GM12872 (cell line): ENCODE data around the gene NXPE1.

Experiments used
- TF ChIP-seq, protein P1 (sequence below): IDR thresholded peaks from 3 replicates; pipeline ENCODE4 v1.5.1; 2011; ENCODE audit warnings: low read depth, mild to moderate bottlenecking, low read length, moderate library complexity; ENCODE audit not compliant: insufficient read depth

The NXPE1 gene

DNA sequence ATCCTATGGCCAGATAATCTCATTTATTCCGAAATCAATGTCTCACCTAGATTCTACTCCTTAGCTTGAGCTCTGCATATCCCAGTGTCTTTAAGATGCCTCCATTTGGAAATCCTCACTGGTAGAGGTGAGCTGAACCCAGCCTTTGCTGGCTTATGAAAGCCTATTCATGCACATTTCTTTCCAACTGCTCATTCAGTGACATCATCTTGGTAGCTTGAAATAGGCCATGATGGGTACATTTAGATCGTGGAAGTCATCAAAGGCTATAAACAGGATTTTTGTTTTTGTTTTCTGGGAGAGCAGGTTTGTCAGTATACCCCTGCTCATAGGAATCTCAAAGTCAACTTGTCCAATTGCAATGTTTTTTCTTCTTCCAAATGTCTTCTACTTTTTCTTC is 6.0 kb downstream of the NXPE1 start:
- TF ChIP-seq, protein P1, sequence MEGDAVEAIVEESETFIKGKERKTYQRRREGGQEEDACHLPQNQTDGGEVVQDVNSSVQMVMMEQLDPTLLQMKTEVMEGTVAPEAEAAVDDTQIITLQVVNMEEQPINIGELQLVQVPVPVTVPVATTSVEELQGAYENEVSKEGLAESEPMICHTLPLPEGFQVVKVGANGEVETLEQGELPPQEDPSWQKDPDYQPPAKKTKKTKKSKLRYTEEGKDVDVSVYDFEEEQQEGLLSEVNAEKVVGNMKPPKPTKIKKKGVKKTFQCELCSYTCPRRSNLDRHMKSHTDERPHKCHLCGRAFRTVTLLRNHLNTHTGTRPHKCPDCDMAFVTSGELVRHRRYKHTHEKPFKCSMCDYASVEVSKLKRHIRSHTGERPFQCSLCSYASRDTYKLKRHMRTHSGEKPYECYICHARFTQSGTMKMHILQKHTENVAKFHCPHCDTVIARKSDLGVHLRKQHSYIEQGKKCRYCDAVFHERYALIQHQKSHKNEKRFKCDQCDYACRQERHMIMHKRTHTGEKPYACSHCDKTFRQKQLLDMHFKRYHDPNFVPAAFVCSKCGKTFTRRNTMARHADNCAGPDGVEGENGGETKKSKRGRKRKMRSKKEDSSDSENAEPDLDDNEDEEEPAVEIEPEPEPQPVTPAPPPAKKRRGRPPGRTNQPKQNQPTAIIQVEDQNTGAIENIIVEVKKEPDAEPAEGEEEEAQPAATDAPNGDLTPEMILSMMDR, result no peak

DNA sequence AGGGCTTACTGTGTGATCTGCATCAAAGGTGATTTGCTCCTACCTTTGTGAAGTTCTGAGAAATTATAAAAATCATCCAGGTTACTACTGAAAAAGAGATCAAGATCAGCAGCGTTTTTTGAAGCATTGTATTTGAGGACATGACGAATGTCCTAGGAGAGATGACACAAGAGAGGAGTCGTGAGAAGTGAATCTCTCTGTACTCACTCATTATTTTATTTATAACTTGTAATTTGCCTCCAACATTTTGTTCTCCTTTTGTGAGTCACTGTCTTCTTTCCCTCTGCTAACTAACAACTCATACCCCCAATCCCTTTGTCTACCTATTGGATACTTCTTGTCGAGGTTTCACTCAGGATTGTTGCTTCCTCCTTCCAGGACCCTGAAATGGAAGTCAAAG is 8.6 kb downstream of the NXPE1 start:
- TF ChIP-seq, protein P1, result no peak

- TF ChIP-seq, protein P1, result no peak
These were observed 34.0 kb downstream of the NXPE1 start for GRCh38 chr11:114525682-114526081.

DNA sequence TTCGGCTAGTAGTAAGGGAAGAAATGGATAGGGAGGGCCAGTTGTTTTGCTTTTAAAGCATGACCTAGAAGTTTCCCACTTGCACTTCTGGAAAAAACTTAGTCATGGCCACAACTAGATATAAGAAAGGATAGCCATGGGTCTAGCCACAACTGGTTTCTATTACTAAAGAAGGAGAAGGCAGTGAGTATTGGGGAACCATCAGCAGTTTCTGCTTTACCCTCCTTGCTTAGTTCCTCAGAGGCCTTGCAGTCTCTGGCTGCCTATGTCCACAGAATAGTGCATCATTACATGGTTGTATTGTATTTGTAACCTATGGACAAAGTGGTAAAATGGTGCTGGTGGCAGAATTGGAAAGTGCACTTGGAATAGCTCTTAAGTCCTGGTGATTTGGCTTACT is 35.6 kb downstream of the NXPE1 start:
- TF ChIP-seq, protein P1, result no peak

DNA sequence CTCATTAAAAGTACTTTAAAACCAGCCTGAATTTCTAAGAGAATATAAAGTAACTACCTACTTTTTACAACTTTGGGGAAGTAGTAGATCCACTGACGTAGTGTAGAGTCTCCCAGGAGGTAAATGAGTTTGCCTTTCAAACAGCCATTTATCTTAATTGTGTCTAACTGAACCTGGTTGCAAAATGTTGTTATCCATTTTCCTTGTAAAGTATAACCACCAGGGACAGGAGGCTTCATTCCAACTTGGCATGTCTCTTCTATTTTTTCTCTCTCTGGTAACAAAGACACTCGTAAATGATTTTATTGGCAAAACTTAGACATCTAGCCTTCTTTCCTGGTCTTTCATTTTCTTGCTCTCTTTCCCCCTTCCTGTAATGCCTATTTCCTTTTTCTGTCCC is 36.9 kb downstream of the NXPE1 start:
- TF ChIP-seq, protein P1, result no peak

GRCh38 chr11:114511538-114511937 is 48.1 kb downstream of the NXPE1 start:
- TF ChIP-seq, protein P1, result no peak

DNA sequence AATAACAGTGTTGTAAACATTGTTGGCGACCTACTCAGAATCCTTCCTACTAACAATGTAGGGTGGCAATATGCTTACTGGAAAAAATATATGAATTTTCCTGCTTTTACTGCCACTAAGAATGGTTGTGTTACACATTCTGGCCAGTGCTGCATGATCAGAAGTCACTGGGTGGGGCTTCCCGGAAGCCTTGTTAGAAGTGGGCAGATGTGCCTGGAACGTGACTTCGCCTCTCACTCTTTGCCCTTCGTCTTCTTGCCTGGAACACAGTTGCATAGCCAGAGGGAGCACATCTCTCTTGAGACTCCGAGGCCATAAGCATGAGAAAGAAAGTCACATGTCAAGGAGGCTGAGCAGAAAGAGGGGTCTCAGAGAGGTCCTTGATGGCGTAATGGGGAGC is 48.6 kb downstream of the NXPE1 start:
- TF ChIP-seq, protein P1, result no peak

DNA sequence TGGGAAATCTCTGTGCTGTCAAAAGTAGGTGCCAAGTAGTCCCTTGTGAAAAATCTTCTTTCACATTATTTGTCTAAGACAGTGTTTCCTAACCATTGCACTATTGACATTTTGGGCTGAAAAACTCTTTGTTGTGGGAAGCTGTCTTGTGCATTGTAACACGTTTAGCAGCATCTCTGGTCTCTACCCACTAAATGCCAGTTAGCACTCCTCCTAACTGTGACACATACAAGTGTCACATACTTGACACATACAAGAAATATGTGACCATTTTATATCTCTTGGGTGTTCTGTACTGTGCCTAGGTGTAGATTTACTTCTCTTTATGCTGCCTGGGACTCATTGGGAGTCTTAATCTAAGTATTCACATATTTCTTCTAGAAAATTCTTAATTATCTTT is 57.8 kb downstream of the NXPE1 start:
- TF ChIP-seq, protein P1, result no peak
